ENCODE measurements around the gene CILP2. TPM values are rescaled to one million over a fixed set of nuclear protein-coding genes. Genes with fewer than 3 reads are reported as not detected.

Gene CILP2
- total and polyA plus RNA-seq, 2 donors (not counting 1 experiment from before 2014, with no cell fraction given), result 0.10 to 0.66 TPM

DNA sequence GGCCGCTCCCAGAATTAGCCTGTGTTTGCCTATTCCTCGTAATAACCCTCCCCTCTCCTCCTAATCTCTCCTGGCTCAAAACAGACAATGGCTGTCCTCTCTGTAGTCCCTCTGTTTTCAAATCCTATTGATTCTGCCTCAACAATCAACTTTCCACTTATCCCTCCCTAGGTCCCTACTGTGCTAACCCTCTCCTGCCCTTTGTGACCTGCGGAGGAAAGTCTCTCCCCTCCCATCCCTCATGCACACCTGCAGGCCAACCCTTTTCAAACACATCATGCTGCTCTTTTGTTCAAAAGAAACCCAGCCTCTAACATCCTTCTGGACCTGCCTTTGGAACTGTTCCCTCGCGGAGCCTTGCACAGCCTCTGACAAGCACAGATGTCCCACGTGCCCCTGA, 37.3 kb downstream of the CILP2 start:
- no peak overlapping the region for H3K4me3 ChIP-seq (replicated peaks in 1 of 4; ENCODE audit: control extremely low read depth in 1 of 4, insufficient read depth in 1 of 4, low read depth in 3 of 4, low read length in 4 of 4)
- H3K27ac ChIP-seq (ENCODE audit: insufficient read depth, low read length), result no peak overlapping the region
- no peak overlapping the region for H3K4me2 ChIP-seq (ENCODE audit: extremely low read depth, insufficient read depth, low read length)
- H3K79me2 ChIP-seq (ENCODE audit: control insufficient read depth, insufficient read depth, low read length), result no peaks in the 10 kb centered on the region
- TF ChIP-seq, protein P1, sequence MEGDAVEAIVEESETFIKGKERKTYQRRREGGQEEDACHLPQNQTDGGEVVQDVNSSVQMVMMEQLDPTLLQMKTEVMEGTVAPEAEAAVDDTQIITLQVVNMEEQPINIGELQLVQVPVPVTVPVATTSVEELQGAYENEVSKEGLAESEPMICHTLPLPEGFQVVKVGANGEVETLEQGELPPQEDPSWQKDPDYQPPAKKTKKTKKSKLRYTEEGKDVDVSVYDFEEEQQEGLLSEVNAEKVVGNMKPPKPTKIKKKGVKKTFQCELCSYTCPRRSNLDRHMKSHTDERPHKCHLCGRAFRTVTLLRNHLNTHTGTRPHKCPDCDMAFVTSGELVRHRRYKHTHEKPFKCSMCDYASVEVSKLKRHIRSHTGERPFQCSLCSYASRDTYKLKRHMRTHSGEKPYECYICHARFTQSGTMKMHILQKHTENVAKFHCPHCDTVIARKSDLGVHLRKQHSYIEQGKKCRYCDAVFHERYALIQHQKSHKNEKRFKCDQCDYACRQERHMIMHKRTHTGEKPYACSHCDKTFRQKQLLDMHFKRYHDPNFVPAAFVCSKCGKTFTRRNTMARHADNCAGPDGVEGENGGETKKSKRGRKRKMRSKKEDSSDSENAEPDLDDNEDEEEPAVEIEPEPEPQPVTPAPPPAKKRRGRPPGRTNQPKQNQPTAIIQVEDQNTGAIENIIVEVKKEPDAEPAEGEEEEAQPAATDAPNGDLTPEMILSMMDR (conservative IDR thresholded peaks at IDR 0.05 in 1 of 2, IDR thresholded peaks at IDR 0.05 in 1 of 2; ENCODE audit: low read depth in 1 of 2, low read length in 2 of 2), result no peak
- TF ChIP-seq EZH2 (IDR thresholded peaks at IDR 0.05; ENCODE audit: low read length, missing control alignments), result no peak
- H3K36me3 ChIP-seq (ENCODE audit: control insufficient read depth, insufficient read depth, low read length), result no peaks in the 10 kb centered on the region
- no peaks in the 10 kb centered on the region for H3K9me3 ChIP-seq (ENCODE audit: control insufficient read depth, insufficient read depth, low read depth, low read length)
- no peak overlapping the region for H2AFZ ChIP-seq (ENCODE audit: low read length)
- H3K27me3 ChIP-seq (ENCODE audit: control insufficient read depth, insufficient read depth, low read length), result no peaks in the 10 kb centered on the region
- H3K9ac ChIP-seq (ENCODE audit: insufficient read depth, low read length), result no peak overlapping the region
- DNase-seq (ENCODE audit: low read depth in 2 of 2), result no peak
- no peaks in the 10 kb centered on the region for H4K20me1 ChIP-seq (ENCODE audit: control insufficient read depth, extremely low read depth, insufficient read depth, low read length)
- no peaks in the 10 kb centered on the region for H3K4me1 ChIP-seq (ENCODE audit: control insufficient read depth, extremely low read depth, insufficient read depth, low read length)

DNA sequence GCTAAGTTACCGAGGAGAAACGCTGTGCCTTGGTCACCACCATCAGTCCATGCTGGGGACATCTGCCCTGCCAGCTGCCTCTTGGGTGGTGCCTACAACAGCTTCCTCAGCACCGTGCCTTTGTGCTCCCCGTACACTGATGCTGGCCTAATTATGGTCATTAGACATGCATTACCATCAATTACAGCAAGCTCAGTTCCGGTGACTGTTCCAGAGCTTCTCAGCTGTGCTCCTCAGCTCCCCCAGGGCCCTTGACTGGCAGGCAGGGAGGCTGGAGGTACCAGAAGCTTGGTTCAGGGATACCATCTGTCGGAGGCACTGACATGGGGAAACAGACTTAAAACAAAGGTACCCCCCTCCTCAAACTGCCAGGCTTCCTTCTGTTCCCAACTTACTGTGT, 40.2 kb downstream of the CILP2 start:
- Histone ChIP-seq H3K27me3 (ENCODE audit: control insufficient read depth, insufficient read depth, low read length) (no peaks in the 10 kb centered on the region), H3K9me3 (ENCODE audit: control insufficient read depth, insufficient read depth, low read depth, low read length) (no peaks in the 10 kb centered on the region), H2AFZ (ENCODE audit: low read length) (no peak overlapping the region), H3K79me2 (ENCODE audit: control insufficient read depth, insufficient read depth, low read length) (no peaks in the 10 kb centered on the region), H3K27ac (ENCODE audit: insufficient read depth, low read length) (no peak overlapping the region), H4K20me1 (ENCODE audit: control insufficient read depth, extremely low read depth, insufficient read depth, low read length) (no peaks in the 10 kb centered on the region), H3K4me2 (ENCODE audit: extremely low read depth, insufficient read depth, low read length) (no peak overlapping the region), H3K9ac (ENCODE audit: insufficient read depth, low read length) (no peak overlapping the region), H3K4me1 (ENCODE audit: control insufficient read depth, extremely low read depth, insufficient read depth, low read length) (no peaks in the 10 kb centered on the region), H3K36me3 (ENCODE audit: control insufficient read depth, insufficient read depth, low read length) (no peaks in the 10 kb centered on the region), H3K4me3 (replicated peaks in 1 of 4; ENCODE audit: control extremely low read depth in 1 of 4, insufficient read depth in 1 of 4, low read depth in 3 of 4, low read length in 4 of 4) (no peak overlapping the region)
- no peak for DNase-seq (ENCODE audit: low read depth in 2 of 2)
- TF ChIP-seq EZH2 (IDR thresholded peaks at IDR 0.05; ENCODE audit: low read length, missing control alignments), result no peak
- TF ChIP-seq, protein P1 (conservative IDR thresholded peaks at IDR 0.05 in 1 of 2, IDR thresholded peaks at IDR 0.05 in 1 of 2; ENCODE audit: low read depth in 1 of 2, low read length in 2 of 2), result no peak

DNA sequence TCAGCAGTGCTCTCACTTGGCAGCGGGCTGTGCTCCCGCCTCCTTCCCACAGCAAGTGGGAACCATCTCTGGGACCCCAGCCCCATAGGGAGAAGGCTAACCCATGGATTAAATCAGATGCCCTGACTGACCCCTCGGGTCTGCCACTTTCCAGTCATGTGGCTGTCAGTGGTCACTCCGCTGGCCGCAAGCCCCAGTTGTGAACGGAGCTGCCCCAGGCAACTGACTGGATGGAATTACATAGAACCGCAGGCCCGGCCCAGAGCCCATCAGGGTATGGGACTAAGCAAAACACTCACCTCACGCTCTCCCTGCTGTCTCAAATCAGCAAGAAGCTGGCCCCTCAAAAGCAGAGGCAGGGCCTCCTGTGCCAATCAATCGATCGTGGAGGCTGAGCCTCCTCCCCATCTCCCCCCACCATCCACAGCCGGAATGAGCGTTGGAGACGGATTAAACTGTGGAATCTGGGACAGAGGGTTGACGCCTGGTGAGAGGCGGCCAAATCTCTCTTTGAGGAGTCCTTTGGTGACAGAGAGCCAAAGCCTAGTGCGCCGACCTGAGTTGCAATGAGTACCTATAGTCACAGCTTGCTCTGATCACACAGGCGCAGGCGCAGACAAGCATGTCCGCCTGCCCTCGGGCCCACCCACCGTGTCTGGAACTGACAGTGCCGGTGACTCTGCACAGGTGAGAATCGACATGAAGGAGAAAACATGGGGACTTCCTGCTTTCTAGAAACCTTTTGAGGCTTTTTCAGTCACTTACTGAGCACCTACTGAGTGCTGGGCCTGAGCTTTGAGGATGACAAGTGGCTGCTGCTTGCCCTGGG, 41.7 kb downstream of the CILP2 start:
- no peak overlapping the region for H3K9ac ChIP-seq (ENCODE audit: insufficient read depth, low read length)
- H3K9me3 ChIP-seq (ENCODE audit: control insufficient read depth, insufficient read depth, low read depth, low read length), result no peaks in the 10 kb centered on the region
- no peaks in the 10 kb centered on the region for H3K79me2 ChIP-seq (ENCODE audit: control insufficient read depth, insufficient read depth, low read length)
- H3K27me3 ChIP-seq (ENCODE audit: control insufficient read depth, insufficient read depth, low read length), result no peaks in the 10 kb centered on the region
- no peak for TF ChIP-seq EZH2 (IDR thresholded peaks at IDR 0.05; ENCODE audit: low read length, missing control alignments)
- TF ChIP-seq, protein P1 (conservative IDR thresholded peaks at IDR 0.05 in 1 of 2, IDR thresholded peaks at IDR 0.05 in 1 of 2; ENCODE audit: low read depth in 1 of 2, low read length in 2 of 2), result no peak
- no peak overlapping the region for H2AFZ ChIP-seq (ENCODE audit: low read length)
- H3K27ac ChIP-seq (ENCODE audit: insufficient read depth, low read length), result no peak overlapping the region
- no peaks in the 10 kb centered on the region for H3K4me1 ChIP-seq (ENCODE audit: control insufficient read depth, extremely low read depth, insufficient read depth, low read length)
- H3K4me2 ChIP-seq (ENCODE audit: extremely low read depth, insufficient read depth, low read length), result no peak overlapping the region
- H3K4me3 ChIP-seq (replicated peaks in 1 of 4; ENCODE audit: control extremely low read depth in 1 of 4, insufficient read depth in 1 of 4, low read depth in 3 of 4, low read length in 4 of 4), result no peak overlapping the region
- no peak for DNase-seq (ENCODE audit: low read depth in 2 of 2)
- H4K20me1 ChIP-seq (ENCODE audit: control insufficient read depth, extremely low read depth, insufficient read depth, low read length), result no peaks in the 10 kb centered on the region
- no peaks in the 10 kb centered on the region for H3K36me3 ChIP-seq (ENCODE audit: control insufficient read depth, insufficient read depth, low read length)

Data from fibroblast of lung (primary cell).